Heart left ventricle (tissue), 16 donors: Measurements from ENCODE around the gene KXD1. TPM values are rescaled to one million over a fixed set of nuclear protein-coding genes. Genes with fewer than 3 reads are reported as not detected.

Experiments
- ATAC-seq, 4 donors: fragments of 200-7000 bp; cut with Tn5 transposase; one replicate each; pipeline ENCODE4 v1.9.1; 2020 to 2022; ENCODE audit warnings: moderate library complexity in 4 of 4, mild to moderate bottlenecking in 3 of 4, moderate number of reproducible peaks in 1 of 4
- DNase-seq, 5 donors: peaks; one replicate each; pipeline ENCODE4 v3.0.0-alpha.2; 2020
- H3K27ac ChIP-seq, 12 donors: fragments of 200-600 bp; sonication (generic) in 4 of 12; one replicate each; pipeline versions ENCODE4 v1.5.0 to v1.8.0; 2016 to 2022; ENCODE audit warnings: mild to moderate bottlenecking in 2 of 12
- H3K27me3 ChIP-seq, 9 donors: fragments of 200-600 bp; sonication (generic) in 2 of 9; one replicate each; pipeline versions ENCODE4 v1.5.1 to v1.8.0; 2016 to 2022; ENCODE audit warnings: mild to moderate bottlenecking in 3 of 9
- H3K36me3 ChIP-seq, 9 donors: fragments of 200-600 bp; sonication (generic) in 2 of 9; one replicate each; pipeline versions ENCODE4 v1.5.0 to v1.8.0; 2018 to 2022; ENCODE audit warnings: mild to moderate bottlenecking in 2 of 9
- H3K4me1 ChIP-seq, 12 donors: fragments of 200-600 bp; sonication (generic) in 4 of 12; one replicate each; pipeline versions ENCODE4 v1.5.0 to v1.8.0; 2016 to 2022; ENCODE audit warnings: mild to moderate bottlenecking in 3 of 12
- H3K4me3 ChIP-seq, 12 donors: fragments of 200-600 bp; sonication (generic) in 4 of 12; one replicate each; pipeline versions ENCODE4 v1.5.0 to v1.8.0; 2017 to 2022; ENCODE audit warnings: mild to moderate bottlenecking in 9 of 12, moderate library complexity in 4 of 12
- H3K9me3 ChIP-seq, 12 donors: fragments of 200-600 bp; sonication (generic) in 4 of 12; one replicate each; pipeline versions ENCODE4 v1.5.0 to v1.8.0; 2016 to 2022; ENCODE audit warnings: mild to moderate bottlenecking in 1 of 12
- CTCF ChIP-seq, 12 donors: fragments of 200-600 bp; sonication (generic) in 4 of 12; IDR thresholded peaks; one replicate each; pipeline versions ENCODE4 v1.5.0 to v1.8.0; 2018 to 2022; ENCODE audit warnings: antibody characterized with exemption in 12 of 12, mild to moderate bottlenecking in 5 of 12
- POLR2A ChIP-seq, 2 donors: fragments of 450-650 bp; IDR thresholded peaks; one replicate each; pipeline ENCODE4 v1.6.1; 2017; ENCODE audit warnings: antibody characterized with exemption in 2 of 2, mild to moderate bottlenecking in 2 of 2, moderate library complexity in 2 of 2
- WGBS, 4 donors: extraction: QIAGEN DNeasy Blood & Tissue Kit in 2 of 4; methylation state at CpG; one replicate each; pipeline versions ENCODE4 v1.1.5 to v1.1.7; 2013 to 2018; 5-methylcytosine and 5-hydroxymethylcytosine counted together
- intact Hi-C, 10 donors: fragments of 100-400 bp; cut with DNase I; formaldehyde crosslinking; loops; one replicate each; pipeline versions ENCODE4 v1.11.1 to v1.14.2; 2022
- polyA plus RNA-seq, 2 donors: library from polyadenylated mRNA; stranded (reverse); fragments of 200-250 nt; gene quantifications; one replicate each; pipeline ENCODE4 v1.2.3, GENCODE V29; 2013
- total RNA-seq, 9 donors: library from RNA; depleted of rRNA in 2 of 9; stranded (reverse); fragments of >200 nt in 2 of 9; fragmentation: NEBNext Ultra II Directional in 3 of 9; extraction: Animal tissue kit (Norgen Biotek cat#: 25700) in 3 of 9; gene quantifications; one replicate each; pipeline versions ENCODE4 v1.1.0 to v1.2.4, GENCODE V29; 2016 to 2023
- donor health status: ischemic (EF 13 %, LVEDD 7.1; RV severe dilation, severe dysfunction).
- donor health status: healthy with polysubstance abuse.
- donor health status: DM: no; HTN: yes; CAD: no.
- donor health status: DM: no; HTN: no; CAD: no.
- donor health status: ischemic (EF 25% LVEDD 6.9; RV normal size, moderate dysfunction).
- donor health status: ischemic (EF 25% LVEDD 5.7; RV mildly dilated, moderate dysfunction).
- donor health status: healthy.
- donor health status: DM: yes; HTN: yes; CAD: no.
- donor health status: ischemic (EF 35%, LVEDD 5.7; RV mildly dilated, moderate dysfunction).
- donor health status: nonischemic (EF 11% LVEDD 7.7; RV severe dilation, severe dysfunction).
- donor health status: DM: yes; HTN: yes; CAD: no.
- donor health status: PGD.
- donor health status: ischemic (EF 29% LVEDD 5.4; RV normal size, mild dysfunction).
- donor health status: nonischemic (EF 23%, LVEDD 6.1; RV moderate dilation, normal function).

The KXD1 gene
- total and polyA plus RNA-seq, 11 donors = 36.1 to 116 (median 46.7) TPM

- ATAC-seq = no peak
- intact Hi-C loops = loop anchor here in 3 of 10 donors (5.0 kb wide), 2 partner anchors 36 to 51 kb away; no protein-coding TSS in a partner anchor
- H3K4me1 ChIP-seq = peaks cover 11 to 62% (median 45%) of the 10 kb centered on the region in 12 donors
- TF ChIP-seq POLR2A (IDR thresholded peaks at IDR 0.05) (no peak), CTCF (IDR thresholded peaks at IDR 0.05) (no peak)
- peaks cover 0 to 3% (median 0%) of the 10 kb centered on the region in 9 donors for H3K36me3 ChIP-seq
- DNase-seq = no peak
- peak overlapping the region in 3 of 12 donors; percentile 98 to 99 (median 99) for H3K27ac ChIP-seq
- no peaks in the 10 kb centered on the region for H3K27me3 ChIP-seq
- 96 to 98% (median 97%) methylated on average over 9 of the region's 9 CpGs for WGBS, 4 donors
- no peaks in the 10 kb centered on the region for H3K9me3 ChIP-seq
- H3K4me3 ChIP-seq = no peak overlapping the region
These were observed 39.0 kb upstream of the KXD1 start for GRCh38 chr19:18518639-18519038.

- ATAC-seq (no peak), DNase-seq (peak in 4 of 5 donors; percentile 55 to 67 (median 58))
- Histone ChIP-seq H3K9me3 (no peaks in the 10 kb centered on the region), H3K36me3 (peaks cover 0 to 3% (median 0%) of the 10 kb centered on the region in 9 donors), H3K4me1 (peaks cover 5 to 47% (median 30%) of the 10 kb centered on the region in 12 donors), H3K27ac (peak overlapping the region; percentile 64 to 99 (median 95)), H3K27me3 (no peaks in the 10 kb centered on the region), H3K4me3 (peak overlapping the region; percentile 77 to 100 (median 96))
- no peak for TF ChIP-seq POLR2A (IDR thresholded peaks at IDR 0.05)
- TF ChIP-seq CTCF (IDR thresholded peaks at IDR 0.05) = peak in 11 of 12 donors; percentile 22 to 78 (median 55)
- WGBS, 4 donors = 8 to 10% (median 8%) methylated on average over 18 to 22 of the region's 22 CpGs
- intact Hi-C loops = loop anchor here in 8 of 10 donors (5.0 kb wide), 6 partner anchors 37 to 58 kb away; partner anchors contain the start of genes KXD1 (in 3 of the 8) and UBA52 (in 1 of the 8)
These were observed 37.5 kb upstream of the KXD1 start for GRCh38 chr19:18519962-18520847.

- Histone ChIP-seq H3K27ac (peak overlapping the region; percentile 64 to 99 (median 95)), H3K4me1 (peaks cover 0 to 38% (median 21%) of the 10 kb centered on the region in 12 donors), H3K4me3 (peak overlapping the region; percentile 77 to 100 (median 96)), H3K9me3 (no peaks in the 10 kb centered on the region), H3K36me3 (peaks cover 0 to 3% (median 0%) of the 10 kb centered on the region in 9 donors), H3K27me3 (no peaks in the 10 kb centered on the region)
- ATAC-seq (peak in 1 of 4 donors; percentile 0), DNase-seq (peak in 3 of 5 donors; percentile 41 to 58 (median 42))
- TF ChIP-seq POLR2A (IDR thresholded peaks at IDR 0.05) (no peak), CTCF (IDR thresholded peaks at IDR 0.05) (no peak)
- intact Hi-C loops = loop anchor here in 5 of 10 donors (5.0 kb wide), 5 partner anchors 36 to 59 kb away; partner anchors contain the start of genes KXD1 (in 3 of the 5) and UBA52 (in 1 of the 5)
- 1% methylated on average over 21 to 41 of the region's 41 CpGs for WGBS, 4 donors
These were observed 36.6 kb upstream of the KXD1 start for GRCh38 chr19:18520848-18521691.
